IMR-90 (cell line): ENCODE measurements around the gene CHGA. TPM values are rescaled to one million over a fixed set of nuclear protein-coding genes. Genes with fewer than 3 reads are reported as not detected.

Source experiments
- ATAC-seq: fragments of 200-7000 bp; cut with Tn5 transposase; 2 replicates; pipeline ENCODE4 v1.9.1; 2020; ENCODE audit warnings: low read depth, mild to moderate bottlenecking, moderate library complexity
- BruUV-seq: library from RNA; stranded (reverse); fragments of 400-500 nt; replicated peaks from 2 replicates; lab custom pipeline; 2021; lab: Mats Ljungman, UMichigan
- CTCF ChIA-PET: fragments of 300-600 bp; formaldehyde crosslinking; extraction: SDS; loops from one replicate; lab custom pipeline; 2021; ENCODE audit warnings: antibody characterized with exemption; lab: Yijun Ruan, JAX
- POLR2A ChIA-PET: fragments of 300-600 bp; sonication (Branson Sonifier 250); formaldehyde crosslinking; loops from one replicate; lab custom pipeline; 2022; ENCODE audit warnings: antibody characterized with exemption; ENCODE audit not compliant: unreplicated experiment; lab: Charles Lee
- DNase-seq: peaks from one replicate; pipeline ENCODE4 v3.0.0; 2013
- H2AFZ ChIP-seq: replicated peaks from 2 replicates; pipeline ENCODE3; 2013; ENCODE audit warnings: low read length, mild to moderate bottlenecking; ENCODE audit not compliant: poor library complexity
- H2AK5ac ChIP-seq: 2 replicates; pipeline ENCODE4 v1.6.1; 2013; ENCODE audit warnings: low read depth, low read length, inconsistent platforms
- H2AK9ac ChIP-seq: replicated peaks from 2 replicates; pipeline ENCODE3; 2013; ENCODE audit warnings: mild to moderate bottlenecking, low read depth, low read length, moderate library complexity; ENCODE audit not compliant: poor library complexity
- H2BK120ac ChIP-seq: 2 replicates; pipeline ENCODE4 v1.6.1; 2013; ENCODE audit warnings: low read depth, low read length, inconsistent platforms
- H2BK15ac ChIP-seq: 3 replicates; pipeline ENCODE4 v1.6.1; 2013; ENCODE audit warnings: low read depth, low read length, inconsistent platforms
- H2BK20ac ChIP-seq: 2 replicates; pipeline ENCODE4 v1.6.1; 2013; ENCODE audit warnings: low read depth, mild to moderate bottlenecking, inconsistent platforms, low read length, moderate library complexity
- H2BK5ac ChIP-seq: 2 replicates; pipeline ENCODE4 v1.6.1; 2013; ENCODE audit warnings: mild to moderate bottlenecking, low read depth, low read length, inconsistent platforms; ENCODE audit not compliant: poor library complexity, severe bottlenecking
- H3K14ac ChIP-seq: replicated peaks from 2 replicates; pipeline ENCODE4 v1.6.1; 2013; ENCODE audit warnings: low read depth, low read length, inconsistent platforms
- H3K18ac ChIP-seq: 2 replicates; pipeline ENCODE4 v1.6.1; 2013; ENCODE audit warnings: low read depth, low read length, control low read depth
- H3K23ac ChIP-seq: 2 replicates; pipeline ENCODE4 v1.6.1; 2013; ENCODE audit warnings: low read depth, low read length, inconsistent platforms
- H3K27ac ChIP-seq: 2 replicates; pipeline ENCODE4 v1.5.1; 2013; ENCODE audit warnings: mild to moderate bottlenecking, control low read depth, low read length; ENCODE audit not compliant: insufficient read depth
- H3K27me3 ChIP-seq: 2 replicates; pipeline ENCODE4 v1.6.1; 2013; ENCODE audit warnings: low read length; ENCODE audit not compliant: control insufficient read depth, insufficient read depth
- H3K36me3 ChIP-seq: 2 replicates; pipeline ENCODE4 v1.6.1; 2013; ENCODE audit warnings: low read length, mixed read lengths; ENCODE audit not compliant: control insufficient read depth, insufficient read depth
- H3K4ac ChIP-seq: 2 replicates; pipeline ENCODE4 v1.6.1; 2013; ENCODE audit warnings: low read depth, low read length, inconsistent platforms
- H3K4me1 ChIP-seq: 2 replicates; pipeline ENCODE4 v1.6.1; 2013; ENCODE audit warnings: low read length, mixed read lengths; ENCODE audit not compliant: control insufficient read depth, insufficient read depth
- H3K4me2 ChIP-seq: 2 replicates; pipeline ENCODE4 v1.6.1; 2013; ENCODE audit warnings: low read depth, mild to moderate bottlenecking, control low read depth, low read length, moderate library complexity
- H3K4me3 ChIP-seq: 2 replicates; pipeline ENCODE4 v1.5.1; 2013; ENCODE audit warnings: low read depth, mild to moderate bottlenecking, control low read depth, low read length, moderate library complexity; ENCODE audit not compliant: insufficient read depth
- H3K56ac ChIP-seq: 2 replicates; pipeline ENCODE4 v1.6.1; 2013; ENCODE audit warnings: low read length, inconsistent platforms; ENCODE audit not compliant: insufficient read depth; ENCODE audit errors: extremely low read depth
- H3K79me1 ChIP-seq, 2 experiments: 2 replicates each; pipeline ENCODE4 v1.6.1; 2013; ENCODE audit warnings: low read length in 2 of 2, inconsistent platforms in 1 of 2, low read depth in 1 of 2
- H3K9ac ChIP-seq: 2 replicates; pipeline ENCODE4 v1.6.1; 2013; ENCODE audit warnings: low read depth, low read length, control low read depth
- H3K9me1 ChIP-seq: 2 replicates; pipeline ENCODE4 v1.6.1; 2013; ENCODE audit warnings: low read length, inconsistent platforms; ENCODE audit not compliant: insufficient read depth
- H3K9me3 ChIP-seq: 2 replicates; pipeline ENCODE4 v1.6.1; 2013; ENCODE audit warnings: low read length; ENCODE audit not compliant: control insufficient read depth, insufficient read depth
- H4K20me1 ChIP-seq: 2 replicates; pipeline ENCODE4 v1.6.1; 2013; ENCODE audit warnings: low read length, inconsistent platforms; ENCODE audit not compliant: insufficient read depth
- H4K5ac ChIP-seq: 2 replicates; pipeline ENCODE4 v1.6.1; 2013; ENCODE audit warnings: mild to moderate bottlenecking, low read depth, low read length, control low read depth
- H4K8ac ChIP-seq, 2 experiments: 2 replicates each; pipeline ENCODE4 v1.6.1; 2013; ENCODE audit warnings: low read depth in 2 of 2, low read length in 2 of 2, control low read depth in 1 of 2, inconsistent platforms in 1 of 2
- H4K91ac ChIP-seq: 2 replicates; pipeline ENCODE4 v1.6.1; 2013; ENCODE audit warnings: low read depth, low read length, inconsistent platforms; ENCODE audit not compliant: insufficient read depth
- BHLHE40 ChIP-seq: fragments of 150-350 bp; IDR thresholded peaks from 2 replicates; pipeline ENCODE4 v1.6.1; 2016; ENCODE audit warnings: mild to moderate bottlenecking, low read depth, low read length
- CEBPB ChIP-seq: IDR thresholded peaks from 2 replicates; pipeline ENCODE4 v1.6.1; 2012; ENCODE audit warnings: low read depth, low read length, improper control_type of control experiment
- CHD1 ChIP-seq: IDR thresholded peaks from 2 replicates; pipeline ENCODE4 v1.6.1; 2012; ENCODE audit warnings: low read depth, low read length, improper control_type of control experiment
- CTCF ChIP-seq: conservative IDR thresholded peaks from 2 replicates; pipeline ENCODE4 v1.5.1; 2012; ENCODE audit warnings: mild to moderate bottlenecking, low read depth, low read length, improper control_type of control experiment
- MAFK ChIP-seq: IDR thresholded peaks from 2 replicates; pipeline ENCODE4 v1.6.1; 2012; ENCODE audit warnings: low read depth, low read length, improper control_type of control experiment
- MAZ ChIP-seq: IDR thresholded peaks from 2 replicates; pipeline ENCODE4 v1.6.1; 2012; ENCODE audit warnings: low read depth, mild to moderate bottlenecking, low read length, improper control_type of control experiment, moderate library complexity, borderline replicate concordance
- MXI1 ChIP-seq: IDR thresholded peaks from 2 replicates; pipeline ENCODE4 v1.6.1; 2012; ENCODE audit warnings: low read depth, mild to moderate bottlenecking, low read length, moderate library complexity, borderline replicate concordance
- NFE2L2 ChIP-seq: fragments of 150-350 bp; IDR thresholded peaks from 2 replicates; pipeline ENCODE4 v1.6.1; 2016; ENCODE audit warnings: low read depth, mild to moderate bottlenecking, low read length
- POLR2A ChIP-seq: IDR thresholded peaks from 2 replicates; pipeline ENCODE4 v1.6.1; 2012; ENCODE audit warnings: mild to moderate bottlenecking, low read depth, low read length
- RCOR1 ChIP-seq: IDR thresholded peaks from 2 replicates; pipeline ENCODE4 v1.6.1; 2012; ENCODE audit warnings: mild to moderate bottlenecking, low read length, improper control_type of control experiment; ENCODE audit not compliant: insufficient replicate concordance
- SMC3 ChIP-seq: fragments of 150-350 bp; IDR thresholded peaks from 2 replicates; pipeline ENCODE4 v1.6.1; 2016; ENCODE audit warnings: low read depth, mild to moderate bottlenecking, antibody characterized with exemption, low read length, moderate library complexity
- WGBS, 2 experiments: methylation state at CpG; one replicate each; pipeline versions ENCODE4 v1.1.5 to v1.1.7; 2013; ENCODE audit warnings: missing lambda C conversion rate in 2 of 2; ENCODE audit not compliant: insufficient read length in 1 of 2; ENCODE audit errors: extremely low coverage in 2 of 2; 5-methylcytosine and 5-hydroxymethylcytosine counted together
- dilution Hi-C: fragments of 300-500 bp; cut with HindIII; formaldehyde crosslinking; loops from one replicate; pipeline ENCODE4 v1.14.3; 2018; ENCODE audit warnings: low sequenced_read_pairs; ENCODE audit not compliant: unreplicated experiment
- in situ Hi-C: fragments of 300-500 bp; cut with MboI; formaldehyde crosslinking; loops from 3 replicates; pipeline ENCODE4 v1.14.3; 2019; ENCODE audit warnings: low sequenced_read_pairs, inconsistent platforms, mixed read lengths
- intact Hi-C: fragments of 100-400 bp; cut with micrococcal nuclease; formaldehyde crosslinking; loops from 2 replicates; pipeline ENCODE4 v1.10.0; 2022
- polyA plus RNA-seq, 3 experiments: library from polyadenylated mRNA; depleted of rRNA; stranded (reverse); fragments of >200 nt; gene quantifications; 2 replicates each; pipeline ENCODE4 v1.2.3, GENCODE V29; 2012; ENCODE audit warnings: low replicate concordance in 1 of 3
- total RNA-seq: library from RNA; depleted of rRNA; stranded (reverse); fragments of >200 nt; gene quantifications from 2 replicates; pipeline ENCODE4 v1.2.3, GENCODE V29; 2012
- TF ChIP-seq, protein P1 (sequence below): fragments of 150-350 bp; IDR thresholded peaks from 2 replicates; pipeline ENCODE4 v1.6.1; 2016; ENCODE audit warnings: low read depth, mild to moderate bottlenecking, low read length, moderate library complexity, borderline replicate concordance

Gene CHGA
- total and polyA plus RNA-seq, 2 of the 4 experiments (the other 2 are of a cell fraction): not detected

GRCh38 chr14:92976268-92976667 is 53.3 kb downstream of the CHGA start:
- Histone ChIP-seq H3K27me3 (no peaks in the 10 kb centered on the region), H2AK5ac (no peak overlapping the region), H2AK9ac (no peak overlapping the region), H3K4me3 (no peak overlapping the region), H3K4me1 (no peaks in the 10 kb centered on the region; the same call in 1 of the 2 replicates), H4K8ac (no peak overlapping the region), H3K14ac (no peak overlapping the region), H4K20me1 (no peaks in the 10 kb centered on the region), H3K4me2 (no peak overlapping the region), H2BK15ac (no peak overlapping the region), H3K9ac (no peak overlapping the region), H2BK5ac (no peak overlapping the region), H3K23ac (no peak overlapping the region), H3K27ac (no peak overlapping the region), H4K5ac (no peak overlapping the region), H2BK20ac (no peak overlapping the region), H3K36me3 (no peaks in the 10 kb centered on the region), H3K9me1 (no peaks in the 10 kb centered on the region), H4K91ac (no peak overlapping the region), H2BK120ac (no peak overlapping the region), H3K9me3 (peaks cover 12% of the 10 kb centered on the region; the same call in 1 of the 2 replicates), H3K4ac (no peak overlapping the region), H2AFZ (no peak overlapping the region), H3K56ac (no peak overlapping the region), H3K79me1 (no peaks in the 10 kb centered on the region), H3K18ac (no peak overlapping the region)
- TF ChIP-seq, protein P1, sequence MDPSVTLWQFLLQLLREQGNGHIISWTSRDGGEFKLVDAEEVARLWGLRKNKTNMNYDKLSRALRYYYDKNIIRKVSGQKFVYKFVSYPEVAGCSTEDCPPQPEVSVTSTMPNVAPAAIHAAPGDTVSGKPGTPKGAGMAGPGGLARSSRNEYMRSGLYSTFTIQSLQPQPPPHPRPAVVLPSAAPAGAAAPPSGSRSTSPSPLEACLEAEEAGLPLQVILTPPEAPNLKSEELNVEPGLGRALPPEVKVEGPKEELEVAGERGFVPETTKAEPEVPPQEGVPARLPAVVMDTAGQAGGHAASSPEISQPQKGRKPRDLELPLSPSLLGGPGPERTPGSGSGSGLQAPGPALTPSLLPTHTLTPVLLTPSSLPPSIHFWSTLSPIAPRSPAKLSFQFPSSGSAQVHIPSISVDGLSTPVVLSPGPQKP: no peak
- TF ChIP-seq BHLHE40 (no peak), CEBPB (no peak), CHD1 (no peak), RCOR1 (no peak), NFE2L2 (no peak), MAZ (no peak), MXI1 (no peak), CTCF (no peak), MAFK (no peak), POLR2A (no peak), SMC3 (no peak)
- dilution Hi-C loops: no loop called here
- DNase-seq (no peak), ATAC-seq (no peak)
- intact Hi-C loops: no loop called here
- no CpG with 5 or more reads among the region's 2 CpGs for WGBS, 2 experiments
- ChIA-PET POLR2A (no interaction called here), CTCF (no interaction called here)
- no TSS peak for BruUV-seq
- in situ Hi-C loops: no loop called here
